Upper lobe of right lung (tissue), 1 donor: ENCODE data around the gene LRRN4CL. TPM values are rescaled to one million over a fixed set of nuclear protein-coding genes. Genes with fewer than 3 reads are reported as not detected.

Experiments
- ATAC-seq: fragments of 200-7000 bp; cut with Tn5 transposase; one replicate; pipeline ENCODE4 v1.9.1; 2020; ENCODE audit warnings: mild to moderate bottlenecking, moderate library complexity
- DNase-seq: peaks from one replicate; pipeline ENCODE4 v3.0.0-alpha.2; 2020
- H3K27ac ChIP-seq: fragments of 200-600 bp; one replicate; pipeline ENCODE4 v1.8.0; 2022
- H3K27me3 ChIP-seq: fragments of 200-600 bp; one replicate; pipeline ENCODE4 v1.8.0; 2022; ENCODE audit warnings: mild to moderate bottlenecking
- H3K36me3 ChIP-seq: fragments of 200-600 bp; one replicate; pipeline ENCODE4 v1.8.0; 2022
- H3K4me1 ChIP-seq: fragments of 200-600 bp; one replicate; pipeline ENCODE4 v1.8.0; 2022
- H3K4me3 ChIP-seq: fragments of 200-600 bp; one replicate; pipeline ENCODE4 v1.8.0; 2022; ENCODE audit warnings: mild to moderate bottlenecking
- H3K9me3 ChIP-seq: fragments of 200-600 bp; one replicate; pipeline ENCODE4 v1.8.0; 2022
- intact Hi-C: fragments of 100-400 bp; cut with DNase I; formaldehyde crosslinking; loops from one replicate; pipeline ENCODE4 v1.11.0; 2022
- total RNA-seq: library from RNA; stranded (reverse); fragmentation: NEBNext Ultra II Directional; extraction: Animal tissue kit (Norgen Biotek cat#: 25700); gene quantifications from one replicate; pipeline ENCODE4 v1.2.1, GENCODE V29; 2021
- TF ChIP-seq, protein P1 (sequence below): fragments of 200-600 bp; IDR thresholded peaks from one replicate; pipeline ENCODE4 v1.8.0; 2022; ENCODE audit warnings: antibody characterized with exemption
- donor health status: DM: no; HTN: yes; CAD: no; lungs with severe emphysema.

The LRRN4CL gene
- total RNA-seq, 1 donor from 2014 or later, result 2.0 TPM

DNA sequence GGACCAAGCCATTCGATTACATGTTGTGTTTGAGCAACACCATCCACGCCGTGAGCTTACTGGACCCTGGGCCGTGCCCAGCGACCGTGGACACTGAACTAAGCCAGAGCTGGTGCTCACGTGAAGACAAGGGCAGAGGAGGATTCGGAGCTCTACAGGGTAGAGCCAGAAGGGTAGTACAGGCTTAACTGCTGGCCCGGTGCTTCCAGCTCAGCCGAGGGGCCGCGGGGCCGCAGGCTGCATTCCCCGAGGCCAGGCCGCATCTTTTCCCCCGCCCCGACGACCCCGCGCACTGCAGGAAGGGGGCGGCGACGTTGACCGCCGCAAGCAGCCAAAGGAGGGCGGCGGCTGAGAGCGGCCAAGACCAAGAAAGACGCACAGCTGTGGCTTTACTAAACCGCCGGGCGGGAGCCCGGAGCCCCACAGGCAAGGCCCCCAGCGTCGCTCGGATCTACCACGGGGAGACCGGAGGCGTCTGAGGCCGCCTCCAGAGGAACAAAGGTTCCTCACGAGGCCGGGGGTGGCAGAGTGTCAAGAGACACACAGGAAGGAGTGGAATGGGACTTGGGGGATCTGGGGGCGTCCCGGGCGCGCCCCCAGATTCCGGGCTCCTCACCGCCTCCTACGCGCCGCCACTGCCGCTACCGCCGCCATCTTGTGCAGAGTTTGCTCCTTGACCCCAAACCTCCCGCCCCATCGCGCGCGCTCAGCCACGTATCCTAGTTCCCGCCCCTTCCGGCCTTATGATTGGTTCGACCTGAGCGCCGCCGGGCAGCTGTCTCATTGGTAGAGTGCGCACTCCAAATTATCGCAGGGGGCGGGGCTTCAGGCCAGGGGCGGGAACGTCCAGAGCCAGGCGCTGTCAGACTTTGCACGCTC, 43.1 kb downstream of the LRRN4CL start, which contains the start of gene GANAB:
Gene GANAB, minus strand, starts transcription at position 668 of the 879 bp plus-strand sequence. Its CDS starts 14 bp downstream, at position 654.
- ATAC-seq (peak; percentile 99), DNase-seq (peak; percentile 100)
- Histone ChIP-seq H3K4me3 (peak within 1 kb of the TSS; percentile 92), H3K36me3 (peaks cover 45% of the 10 kb centered on the region), H3K4me1 (peaks cover 16% of the 10 kb centered on the region), H3K27ac (peak within 1 kb of the TSS; percentile 96), H3K27me3 (no peaks in the 10 kb centered on the region), H3K9me3 (no peaks in the 10 kb centered on the region)
- TF ChIP-seq, protein P1, sequence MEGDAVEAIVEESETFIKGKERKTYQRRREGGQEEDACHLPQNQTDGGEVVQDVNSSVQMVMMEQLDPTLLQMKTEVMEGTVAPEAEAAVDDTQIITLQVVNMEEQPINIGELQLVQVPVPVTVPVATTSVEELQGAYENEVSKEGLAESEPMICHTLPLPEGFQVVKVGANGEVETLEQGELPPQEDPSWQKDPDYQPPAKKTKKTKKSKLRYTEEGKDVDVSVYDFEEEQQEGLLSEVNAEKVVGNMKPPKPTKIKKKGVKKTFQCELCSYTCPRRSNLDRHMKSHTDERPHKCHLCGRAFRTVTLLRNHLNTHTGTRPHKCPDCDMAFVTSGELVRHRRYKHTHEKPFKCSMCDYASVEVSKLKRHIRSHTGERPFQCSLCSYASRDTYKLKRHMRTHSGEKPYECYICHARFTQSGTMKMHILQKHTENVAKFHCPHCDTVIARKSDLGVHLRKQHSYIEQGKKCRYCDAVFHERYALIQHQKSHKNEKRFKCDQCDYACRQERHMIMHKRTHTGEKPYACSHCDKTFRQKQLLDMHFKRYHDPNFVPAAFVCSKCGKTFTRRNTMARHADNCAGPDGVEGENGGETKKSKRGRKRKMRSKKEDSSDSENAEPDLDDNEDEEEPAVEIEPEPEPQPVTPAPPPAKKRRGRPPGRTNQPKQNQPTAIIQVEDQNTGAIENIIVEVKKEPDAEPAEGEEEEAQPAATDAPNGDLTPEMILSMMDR, result no peak
- intact Hi-C loops, result no loop called here

DNA sequence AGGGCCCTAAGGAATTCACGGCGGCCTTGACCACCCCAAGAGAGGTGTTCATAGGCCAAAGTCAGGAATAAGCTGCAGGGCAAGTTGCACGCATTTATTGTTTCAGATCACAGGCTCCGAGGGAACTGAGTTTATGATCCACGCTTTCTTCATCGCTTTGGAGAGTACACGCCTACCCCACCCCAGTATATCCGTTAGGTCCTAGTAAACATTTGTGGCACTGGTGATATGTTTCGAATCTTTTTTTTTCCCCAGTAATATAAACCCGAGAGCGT, 43.7 kb downstream of the LRRN4CL start:
- peak overlapping the region; percentile 96 for H3K27ac ChIP-seq
- H3K36me3 ChIP-seq, result peaks cover 45% of the 10 kb centered on the region
- TF ChIP-seq, protein P1, result no peak
- H3K4me3 ChIP-seq, result peak overlapping the region; percentile 92
- DNase-seq (no peak), ATAC-seq (no peak)
- H3K9me3 ChIP-seq, result no peaks in the 10 kb centered on the region
- H3K27me3 ChIP-seq, result no peaks in the 10 kb centered on the region
- intact Hi-C loops, result no loop called here
- H3K4me1 ChIP-seq, result peaks cover 16% of the 10 kb centered on the region

DNA sequence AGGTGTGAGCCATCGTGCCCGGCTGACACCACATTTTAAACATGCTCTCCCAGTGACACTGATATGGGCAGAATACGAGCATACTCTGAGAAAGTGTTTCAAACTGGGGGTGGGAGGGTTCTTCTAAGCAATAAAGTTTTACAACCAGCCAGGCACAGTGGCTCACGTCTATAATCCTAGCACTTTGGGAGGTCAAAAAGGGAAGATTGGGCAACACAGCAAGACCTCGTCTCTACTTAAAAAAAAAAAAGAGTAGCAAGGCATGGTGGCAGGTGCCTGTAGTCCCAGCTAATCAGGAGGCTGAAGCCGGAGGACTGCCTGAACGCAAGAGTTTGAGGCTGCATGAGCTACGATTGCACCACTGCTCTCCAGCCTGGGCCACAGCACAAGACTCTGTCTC, 45.1 kb downstream of the LRRN4CL start:
- Histone ChIP-seq H3K9me3 (no peaks in the 10 kb centered on the region), H3K27me3 (no peaks in the 10 kb centered on the region), H3K4me1 (peaks cover 16% of the 10 kb centered on the region), H3K27ac (no peak overlapping the region), H3K4me3 (no peak overlapping the region), H3K36me3 (peaks cover 45% of the 10 kb centered on the region)
- intact Hi-C loops, result no loop called here
- no peak for ATAC-seq
- TF ChIP-seq, protein P1, result no peak
- DNase-seq, result no peak

Other genes with a start within 250 kb of the LRRN4CL start
- 819 TPM for gene AHNAK, start 142.7 kb downstream of the LRRN4CL start, total RNA-seq
- 847 TPM for gene EEF1G, start 115.6 kb downstream of the LRRN4CL start, total RNA-seq
- 17.6 TPM for gene TUT1, start 98.0 kb downstream of the LRRN4CL start, total RNA-seq
- gene MTA2, start 87.7 kb downstream of the LRRN4CL start, total RNA-seq, result 75.0 TPM
- 91.1 TPM for gene EML3, start 76.8 kb downstream of the LRRN4CL start, total RNA-seq
- gene ROM1, start 76.3 kb downstream of the LRRN4CL start, total RNA-seq, result 5.2 TPM
- 40.1 TPM for gene B3GAT3, start 67.5 kb downstream of the LRRN4CL start, total RNA-seq
- gene GANAB, start 42.9 kb downstream of the LRRN4CL start, total RNA-seq, result 229 TPM
- gene INTS5, start 36.2 kb downstream of the LRRN4CL start, total RNA-seq, result 18.8 TPM
- 41.7 TPM for gene C11orf98, start 24.3 kb downstream of the LRRN4CL start, total RNA-seq
- 14.6 TPM for gene CSKMT, start 24.2 kb downstream of the LRRN4CL start, total RNA-seq
- gene UQCC3, start 17.9 kb downstream of the LRRN4CL start, total RNA-seq, result 5.7 TPM
- gene LBHD1, start 17.3 kb downstream of the LRRN4CL start, total RNA-seq, result 6.1 TPM
- 95.2 TPM for gene UBXN1, start 10.5 kb downstream of the LRRN4CL start, total RNA-seq
- 65.6 TPM for gene BSCL2, start 17.9 kb upstream of the LRRN4CL start, total RNA-seq
- gene GNG3, start 18.1 kb upstream of the LRRN4CL start, total RNA-seq, result not detected
- gene HNRNPUL2, start 37.9 kb upstream of the LRRN4CL start, total RNA-seq, result 43.1 TPM
- 31.3 TPM for gene TTC9C, start 39.0 kb upstream of the LRRN4CL start, total RNA-seq
- 12.5 TPM for gene ZBTB3, start 64.6 kb upstream of the LRRN4CL start, total RNA-seq
- 54.7 TPM for gene POLR2G, start 72.0 kb upstream of the LRRN4CL start, total RNA-seq
- gene TAF6L, start 81.9 kb upstream of the LRRN4CL start, total RNA-seq, result 23.9 TPM
- 52.4 TPM for gene TMEM179B, start 97.9 kb upstream of the LRRN4CL start, total RNA-seq
- 14.8 TPM for gene TMEM223, start 102.5 kb upstream of the LRRN4CL start, total RNA-seq
- 96.2 TPM for gene NXF1, start 115.9 kb upstream of the LRRN4CL start, total RNA-seq
- gene STX5, start 142.5 kb upstream of the LRRN4CL start, total RNA-seq, result 40.9 TPM
- gene TEX54, start 143.3 kb upstream of the LRRN4CL start, total RNA-seq, result not detected
- 43.9 TPM for gene WDR74, start 150.1 kb upstream of the LRRN4CL start, total RNA-seq
- 255 TPM for gene SLC3A2, start 191.4 kb upstream of the LRRN4CL start, total RNA-seq
- 4.7 TPM for gene CHRM1, start 231.8 kb upstream of the LRRN4CL start, total RNA-seq